Neural progenitor cell (in vitro differentiated cells): Measurements from ENCODE around the gene TOB1.

Experiments
- EZH2 ChIP-seq: fragments of 200-600 bp; sonication (generic); IDR thresholded peaks from 2 replicates; pipeline ENCODE4 v1.6.1; 2017; ENCODE audit warnings: antibody characterized with exemption, mild to moderate bottlenecking, moderate library complexity
- EZH2phosphoT487 ChIP-seq: fragments of 200-600 bp; sonication (generic); IDR thresholded peaks from 2 replicates; pipeline ENCODE4 v1.6.1; 2017; ENCODE audit warnings: antibody characterized with exemption
- TF ChIP-seq, protein P1 (sequence below): fragments of 200-600 bp; sonication (generic); IDR thresholded peaks from 2 replicates; pipeline ENCODE4 v1.5.1; 2017; ENCODE audit warnings: antibody characterized with exemption, mild to moderate bottlenecking

- no peak for TF ChIP-seq EZH2
- TF ChIP-seq, protein P1, sequence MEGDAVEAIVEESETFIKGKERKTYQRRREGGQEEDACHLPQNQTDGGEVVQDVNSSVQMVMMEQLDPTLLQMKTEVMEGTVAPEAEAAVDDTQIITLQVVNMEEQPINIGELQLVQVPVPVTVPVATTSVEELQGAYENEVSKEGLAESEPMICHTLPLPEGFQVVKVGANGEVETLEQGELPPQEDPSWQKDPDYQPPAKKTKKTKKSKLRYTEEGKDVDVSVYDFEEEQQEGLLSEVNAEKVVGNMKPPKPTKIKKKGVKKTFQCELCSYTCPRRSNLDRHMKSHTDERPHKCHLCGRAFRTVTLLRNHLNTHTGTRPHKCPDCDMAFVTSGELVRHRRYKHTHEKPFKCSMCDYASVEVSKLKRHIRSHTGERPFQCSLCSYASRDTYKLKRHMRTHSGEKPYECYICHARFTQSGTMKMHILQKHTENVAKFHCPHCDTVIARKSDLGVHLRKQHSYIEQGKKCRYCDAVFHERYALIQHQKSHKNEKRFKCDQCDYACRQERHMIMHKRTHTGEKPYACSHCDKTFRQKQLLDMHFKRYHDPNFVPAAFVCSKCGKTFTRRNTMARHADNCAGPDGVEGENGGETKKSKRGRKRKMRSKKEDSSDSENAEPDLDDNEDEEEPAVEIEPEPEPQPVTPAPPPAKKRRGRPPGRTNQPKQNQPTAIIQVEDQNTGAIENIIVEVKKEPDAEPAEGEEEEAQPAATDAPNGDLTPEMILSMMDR = no peak
- TF ChIP-seq EZH2phosphoT487 = no peak
These were observed 26.1 kb upstream of the TOB1 start for GRCh38 chr17:50892101-50892776.
